ENCODE measurements around the gene ARHGEF37.

DNA sequence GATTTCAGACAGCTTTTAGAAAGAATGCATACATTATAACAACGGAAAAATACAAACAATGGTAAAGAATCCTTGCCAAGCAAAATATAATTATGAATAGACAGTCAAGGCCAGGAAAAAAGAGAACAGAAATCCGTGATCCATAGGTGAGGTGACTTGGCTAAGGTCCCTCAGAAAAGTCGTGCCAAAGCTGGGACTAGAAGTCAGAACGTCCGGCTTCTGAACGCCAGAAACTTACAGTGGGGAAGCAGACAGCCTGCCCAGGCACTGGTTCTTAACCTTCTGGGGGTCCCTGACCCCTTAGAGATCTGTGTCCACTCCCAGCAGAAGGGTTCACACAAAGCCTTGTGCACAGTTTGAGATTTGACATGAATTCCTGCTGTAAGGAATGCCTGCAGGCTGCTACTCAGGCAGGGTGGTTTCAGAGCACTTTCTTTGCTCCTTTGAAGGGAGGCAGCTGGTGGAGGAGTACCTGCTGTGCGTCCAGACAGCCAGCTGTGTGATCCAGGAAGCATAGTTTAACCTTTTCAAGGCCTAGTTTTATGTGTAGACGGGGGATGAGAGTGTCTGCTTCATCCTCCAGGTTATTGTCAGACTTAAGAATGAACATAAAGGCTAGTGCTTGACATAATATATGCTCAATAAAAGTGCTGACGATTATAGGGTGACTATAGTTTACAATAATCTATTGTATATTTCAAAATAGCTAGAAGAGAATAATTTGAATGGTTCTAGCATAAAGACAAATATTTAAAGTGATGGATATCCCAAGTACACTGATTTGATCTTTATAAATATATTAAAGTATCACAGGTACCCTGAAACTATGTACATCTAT is 852 bp downstream of the ARHGEF37 start:
- TF ChIP-seq, protein P1, sequence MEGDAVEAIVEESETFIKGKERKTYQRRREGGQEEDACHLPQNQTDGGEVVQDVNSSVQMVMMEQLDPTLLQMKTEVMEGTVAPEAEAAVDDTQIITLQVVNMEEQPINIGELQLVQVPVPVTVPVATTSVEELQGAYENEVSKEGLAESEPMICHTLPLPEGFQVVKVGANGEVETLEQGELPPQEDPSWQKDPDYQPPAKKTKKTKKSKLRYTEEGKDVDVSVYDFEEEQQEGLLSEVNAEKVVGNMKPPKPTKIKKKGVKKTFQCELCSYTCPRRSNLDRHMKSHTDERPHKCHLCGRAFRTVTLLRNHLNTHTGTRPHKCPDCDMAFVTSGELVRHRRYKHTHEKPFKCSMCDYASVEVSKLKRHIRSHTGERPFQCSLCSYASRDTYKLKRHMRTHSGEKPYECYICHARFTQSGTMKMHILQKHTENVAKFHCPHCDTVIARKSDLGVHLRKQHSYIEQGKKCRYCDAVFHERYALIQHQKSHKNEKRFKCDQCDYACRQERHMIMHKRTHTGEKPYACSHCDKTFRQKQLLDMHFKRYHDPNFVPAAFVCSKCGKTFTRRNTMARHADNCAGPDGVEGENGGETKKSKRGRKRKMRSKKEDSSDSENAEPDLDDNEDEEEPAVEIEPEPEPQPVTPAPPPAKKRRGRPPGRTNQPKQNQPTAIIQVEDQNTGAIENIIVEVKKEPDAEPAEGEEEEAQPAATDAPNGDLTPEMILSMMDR (IDR thresholded peaks at IDR 0.05): no peak
- TF ChIP-seq POLR2A (IDR thresholded peaks at IDR 0.05): no peak
